ENCODE results near the gene PCCA. TPM values are rescaled to one million over a fixed set of nuclear protein-coding genes. Genes with fewer than 3 reads are reported as not detected.
A peak's percentile ranks its signal among the peaks of the same experiment; 100 is the strongest.
"Not testable (repeated sequence)": the region's sequence is repeated elsewhere in the genome, so short reads cannot be mapped to it uniquely, and the experiment has no call there.

Gene PCCA
- total and polyA plus RNA-seq, 4 donors = 17.7 to 37.4 (median 22.6) TPM

- 86 to 93% methylated on average over 5 of the region's 5 CpGs for WGBS, 2 donors
- Histone ChIP-seq H3K27ac (ENCODE audit: low read depth in 1 of 2, low read length in 2 of 2) (no peak overlapping the region), H3K9me3 (ENCODE audit: control insufficient read depth, low read length) (peaks cover 4% of the 10 kb centered on the region), H3K27me3 (ENCODE audit: control insufficient read depth in 1 of 2, insufficient read depth in 2 of 2, low read length in 1 of 2) (no peaks in the 10 kb centered on the region), H3K4me3 (ENCODE audit: low read length in 2 of 2) (no peak overlapping the region), H3K4me1 (ENCODE audit: control insufficient read depth in 1 of 2, insufficient read depth in 2 of 2, low read length in 2 of 2) (no peaks in the 10 kb centered on the region), H3K36me3 (ENCODE audit: control insufficient read depth in 1 of 2, insufficient read depth in 2 of 2, low read length in 1 of 2) (no peaks in the 10 kb centered on the region)
- no peak for DNase-seq
- intact Hi-C loops (cut with DNase I) = no loop called here
- no peak for ATAC-seq (ENCODE audit: low FRiP score)
Measured at GRCh38 chr13:100063906-100064305, 25.0 kb upstream of the PCCA start.

GRCh38 chr13:100068133-100068931, 20.6 kb upstream of the PCCA start:
- WGBS, 2 donors = 66 to 72% methylated on average over 3 of the region's 3 CpGs
- DNase-seq (no peak), ATAC-seq (ENCODE audit: low FRiP score) (no peak)

GRCh38 chr13:100069278-100069677, 19.6 kb upstream of the PCCA start:
- intact Hi-C loops (cut with DNase I) = no loop called here
- Histone ChIP-seq H3K4me3 (ENCODE audit: low read length in 2 of 2) (no peak overlapping the region), H3K27ac (ENCODE audit: low read depth in 1 of 2, low read length in 2 of 2) (no peak overlapping the region), H3K27me3 (ENCODE audit: control insufficient read depth in 1 of 2, insufficient read depth in 2 of 2, low read length in 1 of 2) (no peaks in the 10 kb centered on the region), H3K36me3 (ENCODE audit: control insufficient read depth in 1 of 2, insufficient read depth in 2 of 2, low read length in 1 of 2) (no peaks in the 10 kb centered on the region), H3K4me1 (ENCODE audit: control insufficient read depth in 1 of 2, insufficient read depth in 2 of 2, low read length in 2 of 2) (no peaks in the 10 kb centered on the region), H3K9me3 (ENCODE audit: control insufficient read depth, low read length) (peaks cover 3% of the 10 kb centered on the region)
- WGBS, 2 donors = 65 to 70% methylated on average over 1 of the region's 1 CpG
- ATAC-seq (ENCODE audit: low FRiP score) = no peak
- DNase-seq = no peak

More at GRCh38 chr13:100068133-100068931, 20.6 kb upstream of the PCCA start:
- intact Hi-C loops (cut with DNase I) = no loop called here
- no peak overlapping the region for H3K27ac ChIP-seq (ENCODE audit: low read depth in 1 of 2, low read length in 2 of 2)
- no peaks in the 10 kb centered on the region for H3K36me3 ChIP-seq (ENCODE audit: control insufficient read depth in 1 of 2, insufficient read depth in 2 of 2, low read length in 1 of 2)
- no peaks in the 10 kb centered on the region for H3K27me3 ChIP-seq (ENCODE audit: control insufficient read depth in 1 of 2, insufficient read depth in 2 of 2, low read length in 1 of 2)
- H3K4me1 ChIP-seq (ENCODE audit: control insufficient read depth in 1 of 2, insufficient read depth in 2 of 2, low read length in 2 of 2) = no peaks in the 10 kb centered on the region
- no peak overlapping the region for H3K4me3 ChIP-seq (ENCODE audit: low read length in 2 of 2)
- peaks cover 4% of the 10 kb centered on the region for H3K9me3 ChIP-seq (ENCODE audit: control insufficient read depth, low read length)

- WGBS, 2 donors = 58 to 77% methylated on average over 10 of the region's 10 CpGs
- no peaks in the 10 kb centered on the region for H3K4me1 ChIP-seq (ENCODE audit: control insufficient read depth in 1 of 2, insufficient read depth in 2 of 2, low read length in 2 of 2)
- H3K27me3 ChIP-seq (ENCODE audit: control insufficient read depth in 1 of 2, insufficient read depth in 2 of 2, low read length in 1 of 2) = no peaks in the 10 kb centered on the region
- ATAC-seq (ENCODE audit: low FRiP score) (no peak), DNase-seq (no peak)
- H3K4me3 ChIP-seq (ENCODE audit: low read length in 2 of 2) = no peak overlapping the region
- no peaks in the 10 kb centered on the region for H3K9me3 ChIP-seq (ENCODE audit: control insufficient read depth, low read length)
- no peaks in the 10 kb centered on the region for H3K36me3 ChIP-seq (ENCODE audit: control insufficient read depth in 1 of 2, insufficient read depth in 2 of 2, low read length in 1 of 2)
- intact Hi-C loops (cut with DNase I) = no loop called here
- H3K27ac ChIP-seq (ENCODE audit: low read depth in 1 of 2, low read length in 2 of 2) = no peak overlapping the region
Measured at GRCh38 chr13:100075700-100076587, 12.9 kb upstream of the PCCA start.

GRCh38 chr13:100079003-100079402, 9.9 kb upstream of the PCCA start:
- H3K9me3 ChIP-seq (ENCODE audit: control insufficient read depth, low read length); H3K36me3 ChIP-seq (ENCODE audit: control insufficient read depth in 1 of 2, insufficient read depth in 2 of 2, low read length in 1 of 2); H3K27me3 ChIP-seq (ENCODE audit: control insufficient read depth in 1 of 2, insufficient read depth in 2 of 2, low read length in 1 of 2); H3K4me3 ChIP-seq (ENCODE audit: low read length in 2 of 2); H3K4me1 ChIP-seq (ENCODE audit: control insufficient read depth in 1 of 2, insufficient read depth in 2 of 2, low read length in 2 of 2); DNase-seq; H3K27ac ChIP-seq (ENCODE audit: low read depth in 1 of 2, low read length in 2 of 2); intact Hi-C loops (cut with DNase I); ATAC-seq (ENCODE audit: low FRiP score): not testable (repeated sequence)
- 82 to 86% methylated on average over 9 of the region's 9 CpGs for WGBS, 2 donors

- H3K36me3 ChIP-seq (ENCODE audit: control insufficient read depth in 1 of 2, insufficient read depth in 2 of 2, low read length in 1 of 2); DNase-seq; ATAC-seq (ENCODE audit: low FRiP score); H3K27ac ChIP-seq (ENCODE audit: low read depth in 1 of 2, low read length in 2 of 2); H3K9me3 ChIP-seq (ENCODE audit: control insufficient read depth, low read length); H3K4me1 ChIP-seq (ENCODE audit: control insufficient read depth in 1 of 2, insufficient read depth in 2 of 2, low read length in 2 of 2); intact Hi-C loops (cut with DNase I); H3K27me3 ChIP-seq (ENCODE audit: control insufficient read depth in 1 of 2, insufficient read depth in 2 of 2, low read length in 1 of 2); H3K4me3 ChIP-seq (ENCODE audit: low read length in 2 of 2): not testable (repeated sequence)
- WGBS, 2 donors = 77 to 95% methylated on average over 6 of the region's 6 CpGs
Measured at GRCh38 chr13:100083401-100083800, 5.5 kb upstream of the PCCA start.

- intact Hi-C loops (cut with DNase I) = no loop called here
- 41 to 57% methylated on average over 12 of the region's 12 CpGs for WGBS, 2 donors
- no peaks in the 10 kb centered on the region for H3K36me3 ChIP-seq (ENCODE audit: control insufficient read depth in 1 of 2, insufficient read depth in 2 of 2, low read length in 1 of 2)
- no peaks in the 10 kb centered on the region for H3K27me3 ChIP-seq (ENCODE audit: control insufficient read depth in 1 of 2, insufficient read depth in 2 of 2, low read length in 1 of 2)
- no peak for ATAC-seq (ENCODE audit: low FRiP score)
- H3K4me3 ChIP-seq (ENCODE audit: low read length in 2 of 2) = peak overlapping the region; percentile 10 to 70
- no peak overlapping the region for H3K27ac ChIP-seq (ENCODE audit: low read depth in 1 of 2, low read length in 2 of 2)
- H3K9me3 ChIP-seq (ENCODE audit: control insufficient read depth, low read length) = no peaks in the 10 kb centered on the region
- no peak for DNase-seq
- H3K4me1 ChIP-seq (ENCODE audit: control insufficient read depth in 1 of 2, insufficient read depth in 2 of 2, low read length in 2 of 2) = no peaks in the 10 kb centered on the region
Measured at GRCh38 chr13:100088273-100088643, 635 bp upstream of the PCCA start.

- peak overlapping the region in 1 of 2 donors; percentile 14 for H3K27ac ChIP-seq (ENCODE audit: low read depth in 1 of 2, low read length in 2 of 2)
Measured at GRCh38 chr13:100089465-100090032, 656 bp downstream of the PCCA start.

More at GRCh38 chr13:100089465-100090032, 656 bp downstream of the PCCA start:
- Histone ChIP-seq H3K27me3 (ENCODE audit: control insufficient read depth in 1 of 2, insufficient read depth in 2 of 2, low read length in 1 of 2) (no peaks in the 10 kb centered on the region), H3K9me3 (ENCODE audit: control insufficient read depth, low read length) (no peaks in the 10 kb centered on the region), H3K4me1 (ENCODE audit: control insufficient read depth in 1 of 2, insufficient read depth in 2 of 2, low read length in 2 of 2) (no peaks in the 10 kb centered on the region), H3K4me3 (ENCODE audit: low read length in 2 of 2) (peak overlapping the region; percentile 13 to 70), H3K36me3 (ENCODE audit: control insufficient read depth in 1 of 2, insufficient read depth in 2 of 2, low read length in 1 of 2) (no peaks in the 10 kb centered on the region)
- intact Hi-C loops (cut with DNase I) = no loop called here
- ATAC-seq (ENCODE audit: low FRiP score) (no peak), DNase-seq (no peak)
- 0 to 1% methylated on average over 13 of the region's 13 CpGs for WGBS, 2 donors

Measured in aorta (tissue), 5 donors.